GM23338 (cell line): ENCODE measurements around the gene NPS. TPM values are rescaled to one million over a fixed set of nuclear protein-coding genes. Genes with fewer than 3 reads are reported as not detected.

ENCODE experiments used
- ATAC-seq: fragments of 200-7000 bp; cut with Tn5 transposase; 3 replicates; pipeline ENCODE4 v1.9.1; 2020
- DNase-seq: peaks from one replicate; pipeline ENCODE4 v3.0.0-alpha.2; 2015; ENCODE audit warnings: low spot score
- H2AFZ ChIP-seq: fragments of 200-600 bp; sonication (generic); 2 replicates; pipeline ENCODE4 v1.8.0; 2016; ENCODE audit warnings: antibody characterized with exemption, mild to moderate bottlenecking, moderate library complexity
- H3F3A ChIP-seq: fragments of 200-600 bp; sonication (generic); replicated peaks from 2 replicates; pipeline ENCODE4 v1.8.0; 2017; ENCODE audit warnings: antibody characterized with exemption, mixed run types, low read depth
- H3K27ac ChIP-seq: fragments of 200-600 bp; sonication (generic); 2 replicates; pipeline ENCODE4 v1.6.1; 2016; ENCODE audit warnings: low read depth
- H3K27me3 ChIP-seq: fragments of 200-600 bp; sonication (generic); 2 replicates; pipeline ENCODE4 v1.8.0; 2016; ENCODE audit warnings: mild to moderate bottlenecking, mixed run types, moderate library complexity; ENCODE audit not compliant: insufficient read depth
- H3K36me3 ChIP-seq: fragments of 200-600 bp; sonication (generic); 2 replicates; pipeline ENCODE4 v1.8.0; 2016; ENCODE audit warnings: mild to moderate bottlenecking; ENCODE audit not compliant: insufficient read depth
- H3K4me1 ChIP-seq: fragments of 200-600 bp; sonication (generic); 2 replicates; pipeline ENCODE4 v1.8.0; 2016; ENCODE audit warnings: mild to moderate bottlenecking, moderate library complexity; ENCODE audit not compliant: insufficient read depth
- H3K4me2 ChIP-seq: fragments of 200-600 bp; sonication (generic); 2 replicates; pipeline ENCODE4 v1.7.1; 2017; ENCODE audit warnings: mixed run types
- H3K4me3 ChIP-seq: fragments of 200-600 bp; sonication (generic); 2 replicates; pipeline ENCODE4 v1.6.1; 2016; ENCODE audit warnings: mixed run types
- H3K79me2 ChIP-seq: fragments of 200-600 bp; sonication (generic); replicated peaks from 2 replicates; pipeline ENCODE4 v1.8.0; 2017; ENCODE audit warnings: mild to moderate bottlenecking; ENCODE audit not compliant: insufficient read depth
- H3K9me2 ChIP-seq: fragments of 200-600 bp; sonication (generic); 2 replicates; pipeline ENCODE4 v1.8.0; 2017; ENCODE audit not compliant: insufficient read depth
- H4K20me1 ChIP-seq: fragments of 200-600 bp; sonication (generic); replicated peaks from 2 replicates; pipeline ENCODE4 v1.8.0; 2017; ENCODE audit warnings: mild to moderate bottlenecking; ENCODE audit not compliant: insufficient read depth
- H3K27ac Mint-ChIP-seq: 2 replicates; pipeline ENCODE4 v1.8.0; 2020; ENCODE audit warnings: inconsistent platforms, mild to moderate bottlenecking, moderate library complexity, mixed read lengths
- H3K27me3 Mint-ChIP-seq: 3 replicates; pipeline ENCODE4 v1.8.0; 2022; ENCODE audit warnings: low read depth, mild to moderate bottlenecking, moderate library complexity, mixed read lengths, inconsistent platforms; ENCODE audit not compliant: insufficient read depth, poor library complexity
- H3K36me3 Mint-ChIP-seq: 3 replicates; pipeline ENCODE4 v1.8.0; 2021; ENCODE audit warnings: low read depth, mild to moderate bottlenecking, inconsistent platforms, moderate library complexity, mixed read lengths
- H3K4me1 Mint-ChIP-seq: 3 replicates; pipeline ENCODE4 v1.8.0; 2020; ENCODE audit warnings: mild to moderate bottlenecking, inconsistent platforms, mixed read lengths
- H3K4me3 Mint-ChIP-seq: 3 replicates; pipeline ENCODE4 v1.8.0; 2021; ENCODE audit warnings: moderate library complexity, mild to moderate bottlenecking, inconsistent platforms, mixed read lengths
- H3K9me3 Mint-ChIP-seq: 3 replicates; pipeline ENCODE4 v1.8.0; 2020; ENCODE audit warnings: moderate library complexity, mild to moderate bottlenecking, inconsistent platforms, mixed read lengths
- CREB1 ChIP-seq: fragments of 250-450 bp; sonication (Bioruptor Pico); IDR thresholded peaks from 2 replicates; pipeline ENCODE4 v1.5.0; 2020; ENCODE audit warnings: low read depth, mild to moderate bottlenecking, moderate library complexity
- EZH2 ChIP-seq: fragments of 200-600 bp; sonication (generic); IDR thresholded peaks from one replicate; pipeline ENCODE4 v1.8.0; 2017; ENCODE audit warnings: antibody characterized with exemption, mild to moderate bottlenecking, low read depth; ENCODE audit not compliant: unreplicated experiment
- EZH2phosphoT487 ChIP-seq: fragments of 200-600 bp; sonication (generic); IDR thresholded peaks from one replicate; pipeline ENCODE4 v1.8.1; 2018; ENCODE audit warnings: antibody characterized with exemption; ENCODE audit not compliant: unreplicated experiment
- JUNB ChIP-seq: IDR thresholded peaks from one replicate; pipeline ENCODE4 v1.6.1; 2016; ENCODE audit warnings: antibody characterized with exemption; ENCODE audit not compliant: unreplicated experiment
- POLR2AphosphoS5 ChIP-seq: IDR thresholded peaks from 2 replicates; pipeline ENCODE4 v1.6.1; 2016; ENCODE audit warnings: antibody characterized with exemption, low read depth
- STAT1 ChIP-seq: IDR thresholded peaks from one replicate; pipeline ENCODE4 v1.6.1; 2016; ENCODE audit warnings: antibody characterized with exemption; ENCODE audit not compliant: unreplicated experiment
- ZNF114 ChIP-seq: fragments of 250-450 bp; sonication (Bioruptor Pico); IDR thresholded peaks from 2 replicates; pipeline ENCODE4 v1.5.0; 2020; ENCODE audit warnings: mild to moderate bottlenecking, moderate library complexity
- polyA plus RNA-seq: library from polyadenylated mRNA; unstranded; fragments of >200 nt; fragmentation: Nextera tagmentation; extraction: Ambion mirVana; gene quantifications from 2 replicates; pipeline ENCODE4 v1.2.1, GENCODE V29; 2016
- total RNA-seq: library from RNA; depleted of rRNA; stranded (reverse); fragments of >200 nt; shearing (Covaris generic); gene quantifications from 2 replicates; pipeline ENCODE4 v1.2.3, GENCODE V29; 2014
- TF ChIP-seq, protein P1 (sequence below): IDR thresholded peaks from one replicate; pipeline ENCODE4 v1.6.1; 2018; ENCODE audit warnings: antibody characterized with exemption; ENCODE audit not compliant: unreplicated experiment
- TF ChIP-seq, protein P2 (sequence below): IDR thresholded peaks from 2 replicates; pipeline ENCODE4 v1.6.1; 2016; ENCODE audit warnings: antibody characterized with exemption
- TF ChIP-seq, protein P3 (sequence below), 2 experiments: fragments of 200-600 bp in 1 of 2; sonication (generic) in 1 of 2; conservative IDR thresholded peaks; 2 replicates each; pipeline versions ENCODE4 v1.5.1 to v1.6.1; 2016 to 2017; ENCODE audit warnings: antibody characterized with exemption in 2 of 2, low read depth in 2 of 2, mild to moderate bottlenecking in 2 of 2, moderate library complexity in 1 of 2
- TF ChIP-seq, protein P4 (sequence below): fragments of 250-450 bp; sonication (Bioruptor Pico); IDR thresholded peaks from 2 replicates; pipeline ENCODE4 v1.5.0; 2020; ENCODE audit warnings: mild to moderate bottlenecking, moderate library complexity

Gene NPS
- total and polyA plus RNA-seq, 2 experiments from 2014 or later = not detected

DNA sequence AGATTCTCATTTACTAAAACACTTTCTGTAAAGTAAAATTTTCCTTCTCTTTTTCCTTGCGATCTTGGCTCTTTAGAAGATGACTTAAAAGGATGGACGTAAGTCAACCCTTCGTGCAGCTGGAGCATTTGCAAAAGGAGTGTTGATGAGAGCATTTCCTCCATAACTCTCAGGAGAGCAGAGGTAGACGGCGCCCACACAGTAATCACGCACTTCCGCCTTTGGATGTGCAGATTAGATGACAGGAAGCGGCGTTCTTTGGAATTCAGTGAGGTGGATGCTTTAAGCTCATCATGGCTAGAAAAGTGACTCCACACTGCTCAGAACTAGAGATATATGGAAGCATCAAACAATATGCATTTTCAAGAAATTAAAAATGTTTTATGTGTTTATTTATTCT is 43.0 kb upstream of the NPS start (continued):
- TF ChIP-seq, protein P1, sequence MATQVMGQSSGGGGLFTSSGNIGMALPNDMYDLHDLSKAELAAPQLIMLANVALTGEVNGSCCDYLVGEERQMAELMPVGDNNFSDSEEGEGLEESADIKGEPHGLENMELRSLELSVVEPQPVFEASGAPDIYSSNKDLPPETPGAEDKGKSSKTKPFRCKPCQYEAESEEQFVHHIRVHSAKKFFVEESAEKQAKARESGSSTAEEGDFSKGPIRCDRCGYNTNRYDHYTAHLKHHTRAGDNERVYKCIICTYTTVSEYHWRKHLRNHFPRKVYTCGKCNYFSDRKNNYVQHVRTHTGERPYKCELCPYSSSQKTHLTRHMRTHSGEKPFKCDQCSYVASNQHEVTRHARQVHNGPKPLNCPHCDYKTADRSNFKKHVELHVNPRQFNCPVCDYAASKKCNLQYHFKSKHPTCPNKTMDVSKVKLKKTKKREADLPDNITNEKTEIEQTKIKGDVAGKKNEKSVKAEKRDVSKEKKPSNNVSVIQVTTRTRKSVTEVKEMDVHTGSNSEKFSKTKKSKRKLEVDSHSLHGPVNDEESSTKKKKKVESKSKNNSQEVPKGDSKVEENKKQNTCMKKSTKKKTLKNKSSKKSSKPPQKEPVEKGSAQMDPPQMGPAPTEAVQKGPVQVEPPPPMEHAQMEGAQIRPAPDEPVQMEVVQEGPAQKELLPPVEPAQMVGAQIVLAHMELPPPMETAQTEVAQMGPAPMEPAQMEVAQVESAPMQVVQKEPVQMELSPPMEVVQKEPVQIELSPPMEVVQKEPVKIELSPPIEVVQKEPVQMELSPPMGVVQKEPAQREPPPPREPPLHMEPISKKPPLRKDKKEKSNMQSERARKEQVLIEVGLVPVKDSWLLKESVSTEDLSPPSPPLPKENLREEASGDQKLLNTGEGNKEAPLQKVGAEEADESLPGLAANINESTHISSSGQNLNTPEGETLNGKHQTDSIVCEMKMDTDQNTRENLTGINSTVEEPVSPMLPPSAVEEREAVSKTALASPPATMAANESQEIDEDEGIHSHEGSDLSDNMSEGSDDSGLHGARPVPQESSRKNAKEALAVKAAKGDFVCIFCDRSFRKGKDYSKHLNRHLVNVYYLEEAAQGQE = no peak
- TF ChIP-seq ZNF114 (CRISPR knock-in tag) (no peak), STAT1 (no peak), CREB1 (no peak), JUNB (no peak), POLR2AphosphoS5 (no peak), EZH2phosphoT487 (no peak), EZH2 (no peak)
- TF ChIP-seq, protein P2, sequence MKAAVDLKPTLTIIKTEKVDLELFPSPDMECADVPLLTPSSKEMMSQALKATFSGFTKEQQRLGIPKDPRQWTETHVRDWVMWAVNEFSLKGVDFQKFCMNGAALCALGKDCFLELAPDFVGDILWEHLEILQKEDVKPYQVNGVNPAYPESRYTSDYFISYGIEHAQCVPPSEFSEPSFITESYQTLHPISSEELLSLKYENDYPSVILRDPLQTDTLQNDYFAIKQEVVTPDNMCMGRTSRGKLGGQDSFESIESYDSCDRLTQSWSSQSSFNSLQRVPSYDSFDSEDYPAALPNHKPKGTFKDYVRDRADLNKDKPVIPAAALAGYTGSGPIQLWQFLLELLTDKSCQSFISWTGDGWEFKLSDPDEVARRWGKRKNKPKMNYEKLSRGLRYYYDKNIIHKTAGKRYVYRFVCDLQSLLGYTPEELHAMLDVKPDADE = no peak
- TF ChIP-seq, protein P3, sequence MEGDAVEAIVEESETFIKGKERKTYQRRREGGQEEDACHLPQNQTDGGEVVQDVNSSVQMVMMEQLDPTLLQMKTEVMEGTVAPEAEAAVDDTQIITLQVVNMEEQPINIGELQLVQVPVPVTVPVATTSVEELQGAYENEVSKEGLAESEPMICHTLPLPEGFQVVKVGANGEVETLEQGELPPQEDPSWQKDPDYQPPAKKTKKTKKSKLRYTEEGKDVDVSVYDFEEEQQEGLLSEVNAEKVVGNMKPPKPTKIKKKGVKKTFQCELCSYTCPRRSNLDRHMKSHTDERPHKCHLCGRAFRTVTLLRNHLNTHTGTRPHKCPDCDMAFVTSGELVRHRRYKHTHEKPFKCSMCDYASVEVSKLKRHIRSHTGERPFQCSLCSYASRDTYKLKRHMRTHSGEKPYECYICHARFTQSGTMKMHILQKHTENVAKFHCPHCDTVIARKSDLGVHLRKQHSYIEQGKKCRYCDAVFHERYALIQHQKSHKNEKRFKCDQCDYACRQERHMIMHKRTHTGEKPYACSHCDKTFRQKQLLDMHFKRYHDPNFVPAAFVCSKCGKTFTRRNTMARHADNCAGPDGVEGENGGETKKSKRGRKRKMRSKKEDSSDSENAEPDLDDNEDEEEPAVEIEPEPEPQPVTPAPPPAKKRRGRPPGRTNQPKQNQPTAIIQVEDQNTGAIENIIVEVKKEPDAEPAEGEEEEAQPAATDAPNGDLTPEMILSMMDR (conservative IDR thresholded peaks at IDR 0.05; ENCODE audit: low read depth in 2 of 2) = no peak

DNA sequence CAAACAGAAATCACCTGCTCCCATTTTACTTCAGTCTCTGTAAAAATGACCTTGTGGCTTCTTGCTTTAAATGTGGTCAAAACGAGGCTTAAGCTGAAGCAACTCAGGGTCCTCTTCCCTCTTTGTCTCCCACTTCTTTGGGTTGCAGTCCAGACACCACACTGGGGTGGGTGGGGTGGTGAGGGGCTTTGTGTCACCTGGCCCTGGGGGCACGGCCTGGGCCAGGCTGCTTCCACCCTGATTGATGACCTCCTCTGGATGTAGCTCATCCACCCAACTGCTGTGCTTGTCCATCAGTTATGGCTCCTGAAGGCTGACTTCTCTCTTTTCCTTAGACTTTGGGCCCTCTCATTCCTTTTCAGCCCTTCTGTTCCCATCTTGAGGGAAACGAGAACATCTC is 26.8 kb upstream of the NPS start:
- H3K36me3 ChIP-seq = no peaks in the 10 kb centered on the region
- H3K4me2 ChIP-seq = no peak overlapping the region
- no peaks in the 10 kb centered on the region for H3K4me1 ChIP-seq
- no peak overlapping the region for H2AFZ ChIP-seq
- Mint-ChIP-seq H3K4me3 (no peak overlapping the region), H3K9me3 (peaks cover 4% of the 10 kb centered on the region; the same call in 1 of the 3 replicates), H3K27me3 (peaks cover 2% of the 10 kb centered on the region), H3K36me3 (no peaks in the 10 kb centered on the region), H3K27ac (no peak overlapping the region), H3K4me1 (peaks cover 6% of the 10 kb centered on the region)
- no peak overlapping the region for H3K4me3 ChIP-seq
- no peaks in the 10 kb centered on the region for H3K79me2 ChIP-seq
- no peak for DNase-seq
- peaks cover 2% of the 10 kb centered on the region; the same call in 1 of the 2 replicates for H3K9me2 ChIP-seq
- no peaks in the 10 kb centered on the region for H3F3A ChIP-seq
- ATAC-seq = no peak
- no peak overlapping the region for H3K27ac ChIP-seq
- no peaks in the 10 kb centered on the region for H3K27me3 ChIP-seq
- no peaks in the 10 kb centered on the region for H4K20me1 ChIP-seq
- TF ChIP-seq, protein P3 (conservative IDR thresholded peaks at IDR 0.05; ENCODE audit: low read depth in 2 of 2) = no peak
- TF ChIP-seq, protein P4, sequence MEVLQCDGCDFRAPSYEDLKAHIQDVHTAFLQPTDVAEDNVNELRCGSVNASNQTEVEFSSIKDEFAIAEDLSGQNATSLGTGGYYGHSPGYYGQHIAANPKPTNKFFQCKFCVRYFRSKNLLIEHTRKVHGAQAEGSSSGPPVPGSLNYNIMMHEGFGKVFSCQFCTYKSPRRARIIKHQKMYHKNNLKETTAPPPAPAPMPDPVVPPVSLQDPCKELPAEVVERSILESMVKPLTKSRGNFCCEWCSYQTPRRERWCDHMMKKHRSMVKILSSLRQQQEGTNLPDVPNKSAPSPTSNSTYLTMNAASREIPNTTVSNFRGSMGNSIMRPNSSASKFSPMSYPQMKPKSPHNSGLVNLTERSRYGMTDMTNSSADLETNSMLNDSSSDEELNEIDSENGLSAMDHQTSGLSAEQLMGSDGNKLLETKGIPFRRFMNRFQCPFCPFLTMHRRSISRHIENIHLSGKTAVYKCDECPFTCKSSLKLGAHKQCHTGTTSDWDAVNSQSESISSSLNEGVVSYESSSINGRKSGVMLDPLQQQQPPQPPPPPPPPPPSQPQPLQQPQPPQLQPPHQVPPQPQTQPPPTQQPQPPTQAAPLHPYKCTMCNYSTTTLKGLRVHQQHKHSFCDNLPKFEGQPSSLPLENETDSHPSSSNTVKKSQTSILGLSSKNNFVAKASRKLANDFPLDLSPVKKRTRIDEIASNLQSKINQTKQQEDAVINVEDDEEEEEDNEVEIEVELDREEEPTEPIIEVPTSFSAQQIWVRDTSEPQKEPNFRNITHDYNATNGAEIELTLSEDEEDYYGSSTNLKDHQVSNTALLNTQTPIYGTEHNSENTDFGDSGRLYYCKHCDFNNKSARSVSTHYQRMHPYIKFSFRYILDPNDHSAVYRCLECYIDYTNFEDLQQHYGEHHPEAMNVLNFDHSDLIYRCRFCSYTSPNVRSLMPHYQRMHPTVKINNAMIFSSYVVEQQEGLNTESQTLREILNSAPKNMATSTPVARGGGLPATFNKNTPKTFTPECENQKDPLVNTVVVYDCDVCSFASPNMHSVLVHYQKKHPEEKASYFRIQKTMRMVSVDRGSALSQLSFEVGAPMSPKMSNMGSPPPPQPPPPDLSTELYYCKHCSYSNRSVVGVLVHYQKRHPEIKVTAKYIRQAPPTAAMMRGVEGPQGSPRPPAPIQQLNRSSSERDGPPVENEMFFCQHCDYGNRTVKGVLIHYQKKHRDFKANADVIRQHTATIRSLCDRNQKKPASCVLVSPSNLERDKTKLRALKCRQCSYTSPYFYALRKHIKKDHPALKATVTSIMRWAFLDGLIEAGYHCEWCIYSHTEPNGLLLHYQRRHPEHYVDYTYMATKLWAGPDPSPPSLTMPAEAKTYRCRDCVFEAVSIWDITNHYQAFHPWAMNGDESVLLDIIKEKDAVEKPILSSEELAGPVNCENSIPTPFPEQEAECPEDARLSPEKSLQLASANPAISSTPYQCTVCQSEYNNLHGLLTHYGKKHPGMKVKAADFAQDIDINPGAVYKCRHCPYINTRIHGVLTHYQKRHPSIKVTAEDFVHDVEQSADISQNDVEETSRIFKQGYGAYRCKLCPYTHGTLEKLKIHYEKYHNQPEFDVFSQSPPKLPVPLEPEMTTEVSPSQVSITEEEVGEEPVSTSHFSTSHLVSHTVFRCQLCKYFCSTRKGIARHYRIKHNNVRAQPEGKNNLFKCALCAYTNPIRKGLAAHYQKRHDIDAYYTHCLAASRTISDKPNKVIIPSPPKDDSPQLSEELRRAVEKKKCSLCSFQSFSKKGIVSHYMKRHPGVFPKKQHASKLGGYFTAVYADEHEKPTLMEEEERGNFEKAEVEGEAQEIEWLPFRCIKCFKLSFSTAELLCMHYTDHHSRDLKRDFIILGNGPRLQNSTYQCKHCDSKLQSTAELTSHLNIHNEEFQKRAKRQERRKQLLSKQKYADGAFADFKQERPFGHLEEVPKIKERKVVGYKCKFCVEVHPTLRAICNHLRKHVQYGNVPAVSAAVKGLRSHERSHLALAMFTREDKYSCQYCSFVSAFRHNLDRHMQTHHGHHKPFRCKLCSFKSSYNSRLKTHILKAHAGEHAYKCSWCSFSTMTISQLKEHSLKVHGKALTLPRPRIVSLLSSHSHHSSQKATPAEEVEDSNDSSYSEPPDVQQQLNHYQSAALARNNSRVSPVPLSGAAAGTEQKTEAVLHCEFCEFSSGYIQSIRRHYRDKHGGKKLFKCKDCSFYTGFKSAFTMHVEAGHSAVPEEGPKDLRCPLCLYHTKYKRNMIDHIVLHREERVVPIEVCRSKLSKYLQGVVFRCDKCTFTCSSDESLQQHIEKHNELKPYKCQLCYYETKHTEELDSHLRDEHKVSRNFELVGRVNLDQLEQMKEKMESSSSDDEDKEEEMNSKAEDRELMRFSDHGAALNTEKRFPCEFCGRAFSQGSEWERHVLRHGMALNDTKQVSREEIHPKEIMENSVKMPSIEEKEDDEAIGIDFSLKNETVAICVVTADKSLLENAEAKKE = no peak
